CD14-positive monocyte (primary cell): Measurements from ENCODE around the gene CFAP61. TPM values are rescaled to one million over a fixed set of nuclear protein-coding genes. Genes with fewer than 3 reads are reported as not detected.

ENCODE experiments used
- DNase-seq, 3 donors: peaks; one replicate each; pipeline ENCODE4 v3.0.0-alpha.2; 2011 to 2022
- H2AFZ ChIP-seq: 2 replicates; pipeline ENCODE4 v1.6.0; 2012; ENCODE audit warnings: mild to moderate bottlenecking, low read depth, low read length, inconsistent platforms; ENCODE audit not compliant: insufficient read depth, poor library complexity, severe bottlenecking
- H3K27ac ChIP-seq, 2 donors: 1 replicate in 1 of 2; 2 replicates in 1 of 2; pipeline ENCODE4 v1.5.1; 2012 to 2013; ENCODE audit warnings: low read length in 2 of 2, control low read depth in 1 of 2, inconsistent platforms in 1 of 2, low read depth in 1 of 2, mild to moderate bottlenecking in 1 of 2
- H3K27me3 ChIP-seq, 2 donors: one replicate each; pipeline versions ENCODE4 v1.6.0 to v1.6.1; 2011 to 2013; ENCODE audit warnings: low read length in 2 of 2; ENCODE audit not compliant: control insufficient read depth in 2 of 2, insufficient read depth in 2 of 2
- H3K36me3 ChIP-seq, 2 donors: replicated peaks in 1 of 2; 1 replicate in 1 of 2; 2 replicates in 1 of 2; pipeline versions ENCODE4 v1.5.1 to v1.6.1; 2012 to 2013; ENCODE audit warnings: low read length in 2 of 2, control low read depth in 1 of 2, inconsistent platforms in 1 of 2, mild to moderate bottlenecking in 1 of 2; ENCODE audit not compliant: insufficient read depth in 2 of 2, control insufficient read depth in 1 of 2
- H3K4me1 ChIP-seq, 2 donors: 1 replicate in 1 of 2; 2 replicates in 1 of 2; pipeline versions ENCODE4 v1.5.1 to v1.6.1; 2012 to 2013; ENCODE audit warnings: low read length in 2 of 2, control low read depth in 1 of 2, inconsistent platforms in 1 of 2, mild to moderate bottlenecking in 1 of 2, moderate library complexity in 1 of 2; ENCODE audit not compliant: insufficient read depth in 2 of 2, control insufficient read depth in 1 of 2
- H3K4me2 ChIP-seq: replicated peaks from 2 replicates; pipeline ENCODE3; 2012; ENCODE audit warnings: low read length, moderate library complexity, mild to moderate bottlenecking; ENCODE audit not compliant: poor library complexity, severe bottlenecking; ENCODE audit errors: extremely low read depth
- H3K4me3 ChIP-seq, 3 experiments: fragments of 200-600 bp in 1 of 3; sonication (generic) in 1 of 3; replicated peaks in 1 of 3; 1 replicate in 2 of 3; 2 replicates in 1 of 3; pipeline ENCODE4 v1.5.1; 2011 to 2013; ENCODE audit warnings: low read length in 3 of 3, mild to moderate bottlenecking in 3 of 3, control low read depth in 2 of 3, low read depth in 2 of 3, inconsistent platforms in 1 of 3, moderate library complexity in 1 of 3
- H3K79me2 ChIP-seq: 2 replicates; pipeline ENCODE4 v1.6.0; 2012; ENCODE audit warnings: mild to moderate bottlenecking, control low read depth, inconsistent platforms, low read length, moderate library complexity; ENCODE audit not compliant: insufficient read depth
- H3K9ac ChIP-seq: 2 replicates; pipeline ENCODE4 v1.6.0; 2017; ENCODE audit warnings: low read length, mild to moderate bottlenecking; ENCODE audit not compliant: insufficient read depth, poor library complexity, severe bottlenecking
- H3K9me3 ChIP-seq, 2 donors: replicated peaks in 1 of 2; 1 replicate in 1 of 2; 2 replicates in 1 of 2; pipeline versions ENCODE4 v1.5.1 to v1.6.1; 2012 to 2013; ENCODE audit warnings: low read length in 2 of 2, control low read depth in 1 of 2; ENCODE audit not compliant: control insufficient read depth in 1 of 2, insufficient read depth in 1 of 2
- H4K20me1 ChIP-seq: 2 replicates; pipeline ENCODE4 v1.6.0; 2012; ENCODE audit warnings: mild to moderate bottlenecking, low read length, control low read depth, moderate library complexity; ENCODE audit not compliant: insufficient read depth
- H3K27ac Mint-ChIP-seq, 7 donors: one replicate each; pipeline ENCODE4 v1.8.0; 2020; ENCODE audit warnings: mild to moderate bottlenecking in 7 of 7, mixed read lengths in 7 of 7, moderate library complexity in 6 of 7, inconsistent platforms in 2 of 7
- H3K27me3 Mint-ChIP-seq, 3 donors: one replicate each; pipeline ENCODE4 v1.8.0; 2021 to 2022; ENCODE audit warnings: low read depth in 3 of 3, mild to moderate bottlenecking in 3 of 3, mixed read lengths in 3 of 3, moderate library complexity in 3 of 3, inconsistent platforms in 1 of 3
- H3K36me3 Mint-ChIP-seq, 2 donors: one replicate each; pipeline ENCODE4 v1.8.0; 2020; ENCODE audit warnings: mixed read lengths in 2 of 2, inconsistent platforms in 1 of 2, mild to moderate bottlenecking in 1 of 2
- H3K4me1 Mint-ChIP-seq: one replicate; pipeline ENCODE4 v1.8.0; 2020; ENCODE audit warnings: mild to moderate bottlenecking, mixed read lengths
- H3K4me3 Mint-ChIP-seq, 2 donors: one replicate each; pipeline ENCODE4 v1.8.0; 2020; ENCODE audit warnings: mild to moderate bottlenecking in 2 of 2, mixed read lengths in 2 of 2, moderate library complexity in 1 of 2
- H3K9me3 Mint-ChIP-seq, 7 donors: one replicate each; pipeline ENCODE4 v1.8.0; 2020 to 2022; ENCODE audit warnings: mixed read lengths in 7 of 7, mild to moderate bottlenecking in 6 of 7, moderate library complexity in 6 of 7, inconsistent platforms in 2 of 7
- CTCF ChIP-seq: fragments of 200-600 bp; IDR thresholded peaks from one replicate; pipeline ENCODE4 v1.8.0; 2022; ENCODE audit warnings: antibody characterized with exemption, mild to moderate bottlenecking
- WGBS: methylation state at CpG from one replicate; pipeline ENCODE4 v1.1.5; 2013; ENCODE audit warnings: missing lambda C conversion rate; ENCODE audit not compliant: insufficient coverage; 5-methylcytosine and 5-hydroxymethylcytosine counted together
- intact Hi-C, 2 donors: fragments of 100-400 bp; cut with micrococcal nuclease; formaldehyde crosslinking; loops; one replicate each; pipeline versions ENCODE4 v1.15.0 to v1.15.1; 2023
- polyA plus RNA-seq, 3 donors: library from polyadenylated mRNA; depleted of rRNA in 1 of 3; unstranded in 2 of 3; stranded (reverse) in 1 of 3; fragments of 300-500 nt in 2 of 3; fragments of >200 nt in 1 of 3; fragmentation: Illumina TruSeq in 2 of 3; gene quantifications; 1 replicate in 2 of 3; 2 replicates in 1 of 3; pipeline ENCODE4 v1.2.3, GENCODE V29; 2012 to 2021

Gene CFAP61
- polyA plus RNA-seq, 3 donors: not detected

- Mint-ChIP-seq H3K9me3 (peaks cover 0 to 11% (median 0%) of the 10 kb centered on the region in 7 donors), H3K4me1 (peaks cover 8% of the 10 kb centered on the region), H3K27ac (peak overlapping the region in 1 of 7 donors; percentile 12), H3K4me3 (no peak overlapping the region), H3K36me3 (no peaks in the 10 kb centered on the region), H3K27me3 (peaks cover 0 to 6% (median 0%) of the 10 kb centered on the region in 3 donors)
- DNase-seq: no peak
- Histone ChIP-seq H3K4me2 (no peak overlapping the region), H3K9ac (no peak overlapping the region), H3K4me1 (peaks cover 6 to 8% of the 10 kb centered on the region in 2 donors), H3K27me3 (no peaks in the 10 kb centered on the region), H3K27ac (no peak overlapping the region), H3K4me3 (no peak overlapping the region), H4K20me1 (no peaks in the 10 kb centered on the region), H3K36me3 (no peaks in the 10 kb centered on the region), H3K79me2 (no peaks in the 10 kb centered on the region), H3K9me3 (no peaks in the 10 kb centered on the region), H2AFZ (no peak overlapping the region)
- intact Hi-C loops: loop anchor here in 1 of 2 donors (10.0 kb wide), 1 partner anchor 53 kb away; no protein-coding TSS in a partner anchor
- no peak for TF ChIP-seq CTCF
- WGBS: 80% methylated on average over 1 of the region's 2 CpGs
Observed at GRCh38 chr20:20297752-20298151, 245.4 kb downstream of the CFAP61 start.

DNA sequence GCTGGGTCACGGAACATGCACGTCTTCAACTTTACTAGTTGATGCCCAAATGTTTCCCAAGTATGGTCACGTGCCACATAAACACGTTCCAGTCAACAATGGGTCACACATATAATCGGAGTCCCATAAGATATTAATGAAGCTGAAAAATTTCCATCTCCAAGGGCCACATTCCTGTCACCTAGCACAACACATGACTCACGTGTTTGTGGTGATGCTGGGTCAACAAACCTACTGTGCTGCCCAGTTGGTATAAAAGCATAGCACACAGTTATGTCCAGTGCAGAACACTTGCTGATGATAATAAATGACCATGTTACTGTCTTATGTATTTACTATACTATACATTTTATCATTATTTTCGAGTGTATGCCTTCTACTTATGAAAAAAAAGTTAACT is 247.6 kb downstream of the CFAP61 start:
- peaks cover 0 to 15% (median 2%) of the 10 kb centered on the region in 7 donors for H3K9me3 Mint-ChIP-seq
- Histone ChIP-seq H3K4me2 (no peak overlapping the region), H4K20me1 (no peaks in the 10 kb centered on the region), H3K4me3 (no peak overlapping the region), H3K27me3 (no peaks in the 10 kb centered on the region), H3K27ac (no peak overlapping the region), H3K36me3 (no peaks in the 10 kb centered on the region), H3K9me3 (no peaks in the 10 kb centered on the region), H3K79me2 (no peaks in the 10 kb centered on the region), H2AFZ (no peak overlapping the region), H3K9ac (no peak overlapping the region), H3K4me1 (peaks cover 10% of the 10 kb centered on the region in 2 donors)
- peaks cover 11% of the 10 kb centered on the region for H3K4me1 Mint-ChIP-seq
- 0% methylated on average over 1 of the region's 7 CpGs for whole genome bisulfite sequencing
- no peak overlapping the region for H3K27ac Mint-ChIP-seq
- no peak for DNase-seq
- no peak for TF ChIP-seq CTCF
- peaks cover 0 to 2% of the 10 kb centered on the region in 2 donors for H3K36me3 Mint-ChIP-seq
- intact Hi-C loops: loop anchor here in 1 of 2 donors (10.0 kb wide), 1 partner anchor 55 kb away; no protein-coding TSS in a partner anchor
- peaks cover 0 to 8% (median under 1%) of the 10 kb centered on the region in 3 donors for H3K27me3 Mint-ChIP-seq
- H3K4me3 Mint-ChIP-seq: no peak overlapping the region
